ENCODE data around the gene COX8C. TPM values are rescaled to one million over a fixed set of nuclear protein-coding genes. Genes with fewer than 3 reads are reported as not detected.
"Not testable (repeated sequence)": the region's sequence is repeated elsewhere in the genome, so short reads cannot be mapped to it uniquely, and the experiment has no call there.

Gene COX8C
- total RNA-seq, 6 experiments from 2014 or later = not detected

DNA sequence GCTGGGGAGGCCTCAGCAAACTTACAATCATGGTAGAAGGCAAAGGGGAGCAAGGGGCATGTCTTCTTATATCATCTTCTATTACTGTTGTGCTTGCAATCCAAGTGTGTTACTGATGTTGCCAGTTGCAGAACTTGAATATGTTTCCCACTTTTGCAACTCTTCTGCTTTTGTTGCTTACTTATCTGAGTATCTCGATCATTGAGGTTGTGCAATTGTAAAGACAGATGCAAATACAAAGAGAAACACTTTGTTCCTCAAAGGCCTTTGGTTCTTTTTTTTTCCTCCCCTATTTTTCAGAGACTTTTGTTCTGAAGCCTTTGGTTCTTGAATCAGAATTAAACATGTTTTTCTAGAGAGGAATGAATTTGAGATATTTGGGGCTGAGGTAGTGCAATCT is 3.7 kb upstream of the COX8C start:
- Histone ChIP-seq H3K9me3 (no peaks in the 10 kb centered on the region), H3K27me3 (no peaks in the 10 kb centered on the region), H3K4me3 (no peak overlapping the region), H3K36me3 (no peaks in the 10 kb centered on the region), H3K4me1 (no peaks in the 10 kb centered on the region), H3K27ac (no peak overlapping the region)
- ATAC-seq (peak in 1 of 4 donors; percentile 18), DNase-seq (no peak)
- 22% methylated on average over 1 of the region's 1 CpG for WGBS (ENCODE audit: insufficient coverage, low coverage, low lambda C conversion rate, missing lambda C conversion rate)
- intact Hi-C loops (cut with DNase I) = no loop called here
- TF ChIP-seq POLR2A (IDR thresholded peaks at IDR 0.05) = no peak
- TF ChIP-seq, protein P1, sequence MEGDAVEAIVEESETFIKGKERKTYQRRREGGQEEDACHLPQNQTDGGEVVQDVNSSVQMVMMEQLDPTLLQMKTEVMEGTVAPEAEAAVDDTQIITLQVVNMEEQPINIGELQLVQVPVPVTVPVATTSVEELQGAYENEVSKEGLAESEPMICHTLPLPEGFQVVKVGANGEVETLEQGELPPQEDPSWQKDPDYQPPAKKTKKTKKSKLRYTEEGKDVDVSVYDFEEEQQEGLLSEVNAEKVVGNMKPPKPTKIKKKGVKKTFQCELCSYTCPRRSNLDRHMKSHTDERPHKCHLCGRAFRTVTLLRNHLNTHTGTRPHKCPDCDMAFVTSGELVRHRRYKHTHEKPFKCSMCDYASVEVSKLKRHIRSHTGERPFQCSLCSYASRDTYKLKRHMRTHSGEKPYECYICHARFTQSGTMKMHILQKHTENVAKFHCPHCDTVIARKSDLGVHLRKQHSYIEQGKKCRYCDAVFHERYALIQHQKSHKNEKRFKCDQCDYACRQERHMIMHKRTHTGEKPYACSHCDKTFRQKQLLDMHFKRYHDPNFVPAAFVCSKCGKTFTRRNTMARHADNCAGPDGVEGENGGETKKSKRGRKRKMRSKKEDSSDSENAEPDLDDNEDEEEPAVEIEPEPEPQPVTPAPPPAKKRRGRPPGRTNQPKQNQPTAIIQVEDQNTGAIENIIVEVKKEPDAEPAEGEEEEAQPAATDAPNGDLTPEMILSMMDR (IDR thresholded peaks at IDR 0.05) = no peak

DNA sequence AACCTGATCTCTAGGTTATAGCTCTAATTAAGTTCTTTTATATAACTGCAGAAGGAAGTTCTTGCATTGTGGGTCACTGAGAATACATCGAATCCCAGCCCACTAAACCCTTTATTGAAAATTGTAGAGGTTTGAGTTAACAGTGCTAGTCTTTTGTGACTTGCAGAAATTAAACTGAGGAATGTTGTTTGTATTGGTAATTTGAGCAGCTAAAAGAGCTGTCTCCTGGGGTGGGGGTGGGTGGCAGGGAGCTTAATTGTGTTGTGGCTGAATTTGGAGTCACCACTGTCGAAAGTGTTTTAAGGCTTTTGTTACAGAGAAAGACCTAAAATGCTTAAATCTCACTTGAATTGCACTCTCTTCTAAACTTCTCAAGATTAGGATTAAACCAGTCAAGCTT is 3.2 kb upstream of the COX8C start:
- no peak for DNase-seq
- no peak overlapping the region for H3K27ac ChIP-seq
- no peak overlapping the region for H3K4me3 ChIP-seq
- H3K9me3 ChIP-seq = no peaks in the 10 kb centered on the region
- no peaks in the 10 kb centered on the region for H3K4me1 ChIP-seq
- no peaks in the 10 kb centered on the region for H3K36me3 ChIP-seq
- TF ChIP-seq POLR2A (IDR thresholded peaks at IDR 0.05) = no peak
- TF ChIP-seq, protein P1 (IDR thresholded peaks at IDR 0.05) = no peak
- intact Hi-C loops (cut with DNase I) = no loop called here
- WGBS (ENCODE audit: insufficient coverage, low coverage, low lambda C conversion rate, missing lambda C conversion rate) = 90% methylated on average over 2 of the region's 2 CpGs
- no peaks in the 10 kb centered on the region for H3K27me3 ChIP-seq
- no peak for ATAC-seq

DNA sequence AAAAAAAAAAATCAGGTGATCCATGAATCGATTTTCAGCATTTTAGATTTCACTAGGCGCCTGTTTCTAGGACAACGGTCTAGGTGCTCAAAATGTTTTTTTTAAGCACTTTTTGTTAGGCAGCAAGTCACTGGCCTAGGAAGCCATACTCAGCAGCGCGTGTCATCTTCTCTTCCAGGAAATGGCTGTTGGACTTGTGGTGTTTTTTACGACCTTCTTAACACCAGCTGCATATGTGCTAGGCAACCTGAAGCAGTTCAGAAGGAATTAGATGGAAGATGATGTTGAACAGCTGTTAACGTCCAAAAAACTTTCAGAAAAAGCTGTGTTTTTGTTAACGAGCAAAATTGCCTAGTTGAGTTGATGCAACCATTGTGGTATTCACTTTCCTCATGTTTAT is 868 bp downstream of the COX8C start:
- DNase-seq (no peak), ATAC-seq (no peak)
- WGBS (ENCODE audit: insufficient coverage, low coverage, low lambda C conversion rate, missing lambda C conversion rate) = 82% methylated on average over 8 of the region's 8 CpGs
- no peak overlapping the region for H3K4me3 ChIP-seq
- intact Hi-C loops (cut with DNase I) = no loop called here
- no peaks in the 10 kb centered on the region for H3K9me3 ChIP-seq
- no peak overlapping the region for H3K27ac ChIP-seq
- no peaks in the 10 kb centered on the region for H3K4me1 ChIP-seq
- TF ChIP-seq POLR2A (IDR thresholded peaks at IDR 0.05) = no peak
- TF ChIP-seq, protein P1 (IDR thresholded peaks at IDR 0.05) = no peak
- H3K36me3 ChIP-seq = no peaks in the 10 kb centered on the region
- no peaks in the 10 kb centered on the region for H3K27me3 ChIP-seq

DNA sequence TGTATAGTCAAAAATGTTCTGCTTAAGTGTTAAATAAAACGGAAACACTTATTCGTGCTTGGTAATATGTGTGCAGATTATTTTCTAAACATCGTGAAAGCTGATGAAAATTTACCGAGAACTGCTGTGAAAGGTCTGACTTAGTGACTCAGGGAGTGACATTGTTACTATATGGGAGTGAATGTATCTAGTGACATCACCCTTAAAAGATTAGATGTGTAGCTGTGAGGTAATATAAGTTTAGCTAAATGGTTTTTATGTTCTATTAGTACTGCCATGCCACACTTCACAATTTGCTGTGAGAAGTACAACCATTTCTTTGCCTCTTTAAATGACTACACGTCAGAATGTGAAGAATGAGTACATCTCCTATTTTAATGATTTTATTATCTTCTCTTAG is 1.3 kb downstream of the COX8C start:
- WGBS (ENCODE audit: insufficient coverage, low coverage, low lambda C conversion rate, missing lambda C conversion rate) = 94% methylated on average over 5 of the region's 5 CpGs

DNA sequence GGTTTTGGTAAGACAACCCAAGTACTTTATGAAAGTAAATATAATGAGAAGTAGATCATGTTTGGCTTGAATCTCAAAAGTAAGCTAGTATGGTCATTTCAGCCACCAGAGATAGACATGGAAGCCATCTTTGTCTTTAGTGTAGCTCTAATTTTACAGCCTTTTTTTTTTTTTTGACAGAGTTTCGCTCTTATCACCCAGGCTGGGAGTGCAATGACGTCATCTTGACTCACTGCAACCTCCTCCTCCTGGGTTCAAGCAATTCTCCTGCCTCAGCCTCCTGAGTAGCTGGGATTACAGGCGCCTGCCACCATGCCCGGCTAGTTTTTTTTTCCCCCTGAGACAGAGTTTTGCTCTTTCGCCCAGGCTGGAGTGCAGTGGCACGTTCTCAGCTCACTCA is 7.9 kb downstream of the COX8C start:
- H3K4me3 ChIP-seq; intact Hi-C loops (cut with DNase I); ATAC-seq; H3K4me1 ChIP-seq; H3K27me3 ChIP-seq; H3K27ac ChIP-seq; DNase-seq; H3K9me3 ChIP-seq; H3K36me3 ChIP-seq: not testable (repeated sequence)
- 93% methylated on average over 2 of the region's 6 CpGs for WGBS (ENCODE audit: insufficient coverage, low coverage, low lambda C conversion rate, missing lambda C conversion rate)

More for the DNA sequence above, 1.3 kb downstream of the COX8C start:
- H3K4me3 ChIP-seq = no peak overlapping the region
- no peaks in the 10 kb centered on the region for H3K27me3 ChIP-seq
- intact Hi-C loops (cut with DNase I) = no loop called here
- no peak overlapping the region for H3K27ac ChIP-seq
- ATAC-seq (no peak), DNase-seq (no peak)
- H3K9me3 ChIP-seq = no peaks in the 10 kb centered on the region
- TF ChIP-seq POLR2A (IDR thresholded peaks at IDR 0.05) = no peak
- TF ChIP-seq, protein P1 (IDR thresholded peaks at IDR 0.05) = no peak
- H3K4me1 ChIP-seq = no peaks in the 10 kb centered on the region
- no peaks in the 10 kb centered on the region for H3K36me3 ChIP-seq

Data from right lobe of liver (tissue), 6 donors.